Activated CD8-positive, alpha-beta T cell treated with anti-CD3 and anti-CD28 coated beads for 36 hours (primary cell): ENCODE data around the gene TMEM132D. TPM values are rescaled to one million over a fixed set of nuclear protein-coding genes. Genes with fewer than 3 reads are reported as not detected.
"Not testable (repeated sequence)": the region's sequence is repeated elsewhere in the genome, so short reads cannot be mapped to it uniquely, and the experiment has no call there.

Experiments
- ATAC-seq: fragments of 200-7000 bp; cut with Tn5 transposase; one replicate; pipeline ENCODE4 v1.10.0; 2021; ENCODE audit warnings: mild to moderate bottlenecking, moderate library complexity
- CTCF ChIA-PET: fragments of 350-600 bp; sonication (Branson Sonifier 250); formaldehyde crosslinking; loops from one replicate; lab custom pipeline; 2021; ENCODE audit warnings: antibody characterized with exemption; lab: Charles Lee
- POLR2A ChIA-PET: fragments of 350-600 bp; sonication (Branson Sonifier 250); formaldehyde crosslinking; loops from one replicate; lab custom pipeline; 2021; ENCODE audit warnings: antibody characterized with exemption; lab: Charles Lee
- DNase-seq: peaks from one replicate; pipeline ENCODE4 v3.0.0-alpha.2; 2020
- H3K27ac Mint-ChIP-seq: one replicate; pipeline ENCODE4 v1.8.0; 2021; ENCODE audit warnings: mild to moderate bottlenecking, mixed read lengths
- H3K27me3 Mint-ChIP-seq: one replicate; pipeline ENCODE4 v1.8.0; 2021; ENCODE audit warnings: mixed read lengths
- H3K36me3 Mint-ChIP-seq: one replicate; pipeline ENCODE4 v1.8.0; 2021; ENCODE audit warnings: low read depth, mixed read lengths
- H3K4me1 Mint-ChIP-seq: one replicate; pipeline ENCODE4 v1.8.0; 2021; ENCODE audit warnings: low read depth, mixed read lengths
- H3K4me3 Mint-ChIP-seq: one replicate; pipeline ENCODE4 v1.8.0; 2021; ENCODE audit warnings: mild to moderate bottlenecking, moderate library complexity, mixed read lengths
- H3K9me3 Mint-ChIP-seq: one replicate; pipeline ENCODE4 v1.8.0; 2021; ENCODE audit warnings: mixed read lengths
- intact Hi-C: fragments of 100-400 bp; cut with micrococcal nuclease; formaldehyde crosslinking; loops from one replicate; pipeline ENCODE4 v1.10.0; 2022
- total RNA-seq, 2 experiments: library from RNA; stranded (reverse); gene quantifications; one replicate each; pipeline ENCODE4 v1.2.3, GENCODE V29; 2021
- TF ChIP-seq, protein P1 (sequence below): fragments of 200-600 bp; IDR thresholded peaks from one replicate; pipeline ENCODE4 v1.8.0; 2022; ENCODE audit warnings: antibody characterized with exemption, mild to moderate bottlenecking

TMEM132D gene
- total RNA-seq, 2 experiments from 2014 or later, result not detected

DNA sequence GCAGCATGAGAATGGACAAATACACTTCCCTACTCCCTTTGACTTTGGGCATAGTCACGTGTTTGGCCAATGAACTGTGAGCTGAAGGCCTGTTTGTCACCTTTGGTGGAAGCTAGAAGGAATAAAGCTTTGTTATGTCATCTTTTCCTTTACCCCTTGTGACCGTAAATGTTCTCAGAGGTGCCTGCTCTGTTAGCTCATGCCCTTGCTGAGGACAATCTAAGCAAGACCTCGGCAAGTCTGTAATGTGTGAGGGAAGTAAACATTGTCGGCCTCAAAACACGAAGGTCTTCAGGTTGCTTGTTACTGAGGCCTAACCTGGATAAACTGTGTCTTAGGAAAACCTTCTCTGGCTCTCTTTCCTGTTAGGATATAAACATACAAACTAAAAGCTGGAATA, 354.2 kb downstream of the TMEM132D start:
- Mint-ChIP-seq H3K27ac (no peak overlapping the region), H3K9me3 (peaks cover 10% of the 10 kb centered on the region), H3K4me1 (no peaks in the 10 kb centered on the region), H3K4me3 (no peak overlapping the region), H3K27me3 (no peaks in the 10 kb centered on the region), H3K36me3 (no peaks in the 10 kb centered on the region)
- ChIA-PET CTCF (no interaction called here), POLR2A (no interaction called here)
- TF ChIP-seq, protein P1, sequence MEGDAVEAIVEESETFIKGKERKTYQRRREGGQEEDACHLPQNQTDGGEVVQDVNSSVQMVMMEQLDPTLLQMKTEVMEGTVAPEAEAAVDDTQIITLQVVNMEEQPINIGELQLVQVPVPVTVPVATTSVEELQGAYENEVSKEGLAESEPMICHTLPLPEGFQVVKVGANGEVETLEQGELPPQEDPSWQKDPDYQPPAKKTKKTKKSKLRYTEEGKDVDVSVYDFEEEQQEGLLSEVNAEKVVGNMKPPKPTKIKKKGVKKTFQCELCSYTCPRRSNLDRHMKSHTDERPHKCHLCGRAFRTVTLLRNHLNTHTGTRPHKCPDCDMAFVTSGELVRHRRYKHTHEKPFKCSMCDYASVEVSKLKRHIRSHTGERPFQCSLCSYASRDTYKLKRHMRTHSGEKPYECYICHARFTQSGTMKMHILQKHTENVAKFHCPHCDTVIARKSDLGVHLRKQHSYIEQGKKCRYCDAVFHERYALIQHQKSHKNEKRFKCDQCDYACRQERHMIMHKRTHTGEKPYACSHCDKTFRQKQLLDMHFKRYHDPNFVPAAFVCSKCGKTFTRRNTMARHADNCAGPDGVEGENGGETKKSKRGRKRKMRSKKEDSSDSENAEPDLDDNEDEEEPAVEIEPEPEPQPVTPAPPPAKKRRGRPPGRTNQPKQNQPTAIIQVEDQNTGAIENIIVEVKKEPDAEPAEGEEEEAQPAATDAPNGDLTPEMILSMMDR, result no peak
- DNase-seq (no peak), ATAC-seq (no peak)
- intact Hi-C loops, result no loop called here

DNA sequence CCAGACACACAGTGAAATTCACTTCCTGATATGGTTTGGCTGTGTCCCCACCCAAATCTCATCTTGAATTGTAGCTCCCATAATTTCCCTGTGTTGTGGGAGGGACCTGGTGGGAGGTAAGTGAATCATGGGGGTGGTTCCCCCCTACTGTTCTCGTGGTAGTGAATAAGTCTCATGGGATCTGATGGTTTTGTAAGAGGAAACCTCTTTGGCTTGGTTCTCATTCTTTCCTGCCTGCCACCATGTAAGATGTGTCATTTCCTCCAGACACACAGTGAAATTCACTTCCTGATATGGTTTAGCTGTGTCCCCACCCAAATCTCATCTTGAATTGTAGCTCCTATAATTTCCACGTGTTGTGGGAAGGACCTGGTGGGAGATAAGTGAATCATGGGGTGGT, 354.8 kb downstream of the TMEM132D start:
- H3K4me1 Mint-ChIP-seq, H3K27me3 Mint-ChIP-seq, CTCF ChIA-PET, H3K4me3 Mint-ChIP-seq, ATAC-seq, intact Hi-C loops, H3K9me3 Mint-ChIP-seq, H3K27ac Mint-ChIP-seq, H3K36me3 Mint-ChIP-seq, POLR2A ChIA-PET, DNase-seq: not testable (repeated sequence)

DNA sequence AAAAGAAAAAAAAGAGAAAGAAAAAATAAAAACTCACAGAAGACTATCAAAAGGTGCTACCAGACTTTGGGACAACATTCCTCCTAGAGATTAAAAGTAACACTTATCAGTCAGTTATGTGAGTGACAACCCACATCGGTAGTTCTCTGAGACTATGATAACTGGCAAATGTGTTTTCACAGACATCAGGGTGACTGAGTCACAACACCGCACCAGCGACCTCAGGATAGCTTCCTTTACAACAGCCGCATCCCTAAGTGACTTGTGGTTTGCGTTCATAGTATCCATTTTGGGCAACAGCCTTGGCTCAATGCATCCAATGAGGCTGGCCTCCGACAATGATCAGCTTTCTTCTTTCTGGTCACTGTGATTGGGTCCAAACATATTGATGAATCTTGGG, 359.1 kb downstream of the TMEM132D start:
- H3K4me1 Mint-ChIP-seq, result no peaks in the 10 kb centered on the region
- ATAC-seq, result no peak
- ChIA-PET CTCF (no interaction called here), POLR2A (no interaction called here)
- H3K9me3 Mint-ChIP-seq, result peaks cover 5% of the 10 kb centered on the region
- no peaks in the 10 kb centered on the region for H3K27me3 Mint-ChIP-seq
- H3K4me3 Mint-ChIP-seq, result no peak overlapping the region
- DNase-seq, result no peak
- intact Hi-C loops, result no loop called here
- H3K36me3 Mint-ChIP-seq, result no peaks in the 10 kb centered on the region
- no peak overlapping the region for H3K27ac Mint-ChIP-seq
- TF ChIP-seq, protein P1, result no peak

DNA sequence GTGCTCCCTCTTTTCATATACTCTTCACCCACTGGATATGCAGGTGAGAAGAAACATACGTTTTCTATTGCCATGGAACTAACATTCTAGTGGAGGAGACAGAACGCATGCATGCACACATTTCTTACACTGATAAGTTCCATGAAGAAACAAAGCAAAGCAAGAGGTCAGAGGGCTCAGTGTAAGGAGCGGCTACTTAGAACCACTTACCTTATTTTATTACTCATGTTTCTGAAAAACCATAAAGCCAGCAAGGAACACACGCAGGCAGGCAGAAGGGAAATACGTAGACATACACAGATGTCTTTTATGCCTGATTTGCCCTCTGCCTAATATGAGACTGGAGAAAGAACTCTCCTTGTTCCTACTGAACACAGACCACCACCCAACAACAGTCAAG, 362.9 kb downstream of the TMEM132D start:
- no peak for DNase-seq
- H3K36me3 Mint-ChIP-seq, result no peaks in the 10 kb centered on the region
- H3K27ac Mint-ChIP-seq, result no peak overlapping the region
- no peak for ATAC-seq
- intact Hi-C loops, result no loop called here
- no peak overlapping the region for H3K4me3 Mint-ChIP-seq
- no peaks in the 10 kb centered on the region for H3K27me3 Mint-ChIP-seq
- TF ChIP-seq, protein P1, result no peak
- ChIA-PET POLR2A (no interaction called here), CTCF (no interaction called here)
- peaks cover 5% of the 10 kb centered on the region for H3K9me3 Mint-ChIP-seq
- H3K4me1 Mint-ChIP-seq, result no peaks in the 10 kb centered on the region

DNA sequence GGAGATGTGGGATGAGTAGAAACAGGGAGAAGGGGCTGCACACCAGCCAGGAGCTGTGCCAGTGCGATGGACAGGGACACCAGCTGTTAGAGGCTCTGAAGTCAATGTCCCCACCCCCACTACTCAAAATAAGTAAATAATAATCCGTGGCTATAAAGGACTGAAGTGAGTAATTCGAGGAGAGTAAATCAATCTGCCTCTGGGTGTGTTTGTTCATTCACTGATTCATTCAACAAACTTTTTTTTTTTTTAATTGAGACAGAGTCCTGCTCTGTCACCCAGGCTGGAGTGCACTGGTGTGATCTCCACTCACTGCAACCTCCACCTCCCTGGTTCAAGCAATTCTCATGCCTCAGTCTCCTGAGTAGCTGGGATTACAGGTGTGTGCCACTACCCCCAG, 363.6 kb downstream of the TMEM132D start:
- peaks cover 8% of the 10 kb centered on the region for H3K9me3 Mint-ChIP-seq
- H3K27me3 Mint-ChIP-seq, result no peaks in the 10 kb centered on the region
- no peak overlapping the region for H3K4me3 Mint-ChIP-seq
- no peak overlapping the region for H3K27ac Mint-ChIP-seq
- intact Hi-C loops, result no loop called here
- POLR2A ChIA-PET, result no interaction called here
- H3K4me1 Mint-ChIP-seq, result no peaks in the 10 kb centered on the region
- CTCF ChIA-PET, result no interaction called here
- H3K36me3 Mint-ChIP-seq, result no peaks in the 10 kb centered on the region
- TF ChIP-seq, protein P1, result no peak
- DNase-seq (no peak), ATAC-seq (no peak)

DNA sequence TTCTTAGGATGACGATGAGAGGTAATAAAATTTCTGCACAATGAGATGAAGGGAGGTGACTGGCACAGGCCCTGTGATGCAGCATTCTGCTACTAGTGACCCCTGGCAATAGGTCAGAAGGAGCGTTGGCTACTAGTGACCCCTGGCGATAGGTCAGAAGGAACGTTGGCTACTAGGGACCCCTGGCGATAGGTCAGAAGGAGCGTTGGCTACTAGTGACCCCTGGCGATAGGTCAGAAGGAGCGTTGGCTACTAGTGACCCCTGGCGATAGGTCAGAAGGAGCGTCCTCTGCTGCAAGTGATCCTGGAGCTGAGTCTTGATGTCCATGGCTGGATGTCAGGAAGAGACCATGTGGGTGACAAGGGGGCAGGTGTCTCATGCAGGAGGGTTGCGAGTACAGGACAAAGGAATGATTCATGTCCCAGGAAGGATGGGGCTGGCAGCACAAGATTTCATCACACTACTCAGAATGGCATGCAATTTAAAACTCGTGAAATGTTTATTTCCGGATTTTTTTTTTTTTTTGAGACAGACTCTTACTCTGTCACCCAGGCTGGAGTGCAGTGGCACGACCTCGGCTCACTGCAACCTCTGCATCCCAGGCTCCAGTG, 365.0 kb downstream of the TMEM132D start:
- CTCF ChIA-PET, H3K36me3 Mint-ChIP-seq, DNase-seq, H3K4me1 Mint-ChIP-seq, H3K4me3 Mint-ChIP-seq, intact Hi-C loops, H3K9me3 Mint-ChIP-seq, POLR2A ChIA-PET, H3K27ac Mint-ChIP-seq, ATAC-seq, H3K27me3 Mint-ChIP-seq: not testable (repeated sequence)
